Retinal pigment epithelial cell (primary cell): ENCODE results near the gene POLR3H.
"Not testable (repeated sequence)": the region's sequence is repeated elsewhere in the genome, so short reads cannot be mapped to it uniquely, and the experiment has no call there.

Experiments
- DNase-seq: peaks from one replicate; pipeline ENCODE4 v3.0.0-alpha.2; 2010; ENCODE audit warnings: low read depth
- H3K4me3 ChIP-seq: 2 replicates; pipeline ENCODE4 v1.5.1; 2011; ENCODE audit warnings: mild to moderate bottlenecking, low read length, control low read depth, moderate library complexity
- CTCF ChIP-seq: conservative IDR thresholded peaks from 2 replicates; pipeline ENCODE4 v1.5.1; 2011; ENCODE audit warnings: low read depth, low read length, control low read depth, inconsistent platforms

The POLR3H gene, protein sequence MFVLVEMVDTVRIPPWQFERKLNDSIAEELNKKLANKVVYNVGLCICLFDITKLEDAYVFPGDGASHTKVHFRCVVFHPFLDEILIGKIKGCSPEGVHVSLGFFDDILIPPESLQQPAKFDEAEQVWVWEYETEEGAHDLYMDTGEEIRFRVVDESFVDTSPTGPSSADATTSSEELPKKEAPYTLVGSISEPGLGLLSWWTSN

GRCh38 chr22:41543854-41544670 lies at the start of gene POLR3H:
TSS of gene POLR3H (minus strand) at chr22:41544470. CDS start at chr22:41544101, 369 bp downstream.
- DNase-seq: peak; percentile 87
- peak; percentile 70 for TF ChIP-seq CTCF

DNA sequence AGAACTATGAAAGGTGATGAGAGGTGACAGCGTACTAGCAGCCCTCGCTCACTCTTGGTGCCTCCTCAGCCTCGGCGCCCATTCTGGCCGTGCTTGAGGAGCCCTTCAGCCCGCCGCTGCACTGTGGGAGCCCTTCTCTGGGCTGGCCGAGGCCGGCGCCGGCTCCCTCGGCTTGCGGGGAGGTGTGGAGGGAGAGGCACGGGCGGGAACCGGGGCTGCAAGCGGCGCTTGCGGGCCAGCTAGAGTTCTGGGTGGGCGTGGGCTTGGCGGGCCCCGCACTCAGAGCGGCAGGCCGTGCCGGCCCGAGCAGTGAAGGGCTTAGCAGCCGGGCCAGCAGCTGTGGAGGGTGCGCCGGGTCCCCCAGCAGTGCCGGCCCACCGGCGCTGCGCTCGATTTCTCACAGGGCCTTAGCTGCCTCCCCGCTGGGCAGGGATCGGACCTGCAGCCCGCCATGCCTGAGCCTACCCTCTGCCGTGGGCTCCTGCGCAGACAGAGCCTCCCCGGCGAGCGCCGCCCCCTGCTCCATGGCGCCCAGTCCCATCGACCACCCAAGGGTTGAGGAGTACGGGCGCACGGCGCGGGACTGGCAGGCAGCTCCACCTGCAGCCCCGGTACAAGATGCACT lies 49.2 kb upstream of the POLR3H start:
- not testable (repeated sequence) for H3K4me3 ChIP-seq, DNase-seq

More at GRCh38 chr22:41543854-41544670, at the start of gene POLR3H:
- peak within 1 kb of the TSS; percentile 81 for H3K4me3 ChIP-seq

GRCh38 chr22:41589391-41590241 lies 45.3 kb upstream of the POLR3H start, which contains the start of gene PMM1:
TSS of gene PMM1 (minus strand) at chr22:41589840. CDS start at chr22:41589805, 35 bp downstream.
- TF ChIP-seq CTCF: no peak
- peak within 1 kb of the TSS; percentile 93 for H3K4me3 ChIP-seq
- peak; percentile 97 for DNase-seq

DNA sequence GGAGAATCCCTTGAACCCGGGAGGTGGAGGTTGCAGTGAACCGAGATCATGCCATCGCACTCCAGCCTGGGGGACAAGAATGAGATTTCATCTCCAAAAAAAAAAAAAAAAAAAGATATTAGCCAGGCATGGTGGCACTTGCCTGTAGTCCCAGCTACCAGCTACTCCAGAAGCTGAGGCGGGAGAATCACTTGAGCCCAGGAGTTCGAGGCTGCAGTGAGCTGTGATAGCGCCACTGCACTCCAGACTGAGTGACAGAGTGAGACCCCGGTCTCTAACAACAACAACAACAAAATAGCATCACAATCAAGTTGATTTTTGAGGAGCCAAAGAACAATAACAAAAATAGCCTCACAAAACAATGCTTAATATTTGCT lies 43.1 kb upstream of the POLR3H start:
- TF ChIP-seq CTCF: no peak
- H3K4me3 ChIP-seq: no peak overlapping the region
- no peak for DNase-seq

- no peak overlapping the region for H3K4me3 ChIP-seq
- no peak for DNase-seq
- TF ChIP-seq CTCF: no peak
Observed at GRCh38 chr22:41585898-41586297, 41.6 kb upstream of the POLR3H start.

DNA sequence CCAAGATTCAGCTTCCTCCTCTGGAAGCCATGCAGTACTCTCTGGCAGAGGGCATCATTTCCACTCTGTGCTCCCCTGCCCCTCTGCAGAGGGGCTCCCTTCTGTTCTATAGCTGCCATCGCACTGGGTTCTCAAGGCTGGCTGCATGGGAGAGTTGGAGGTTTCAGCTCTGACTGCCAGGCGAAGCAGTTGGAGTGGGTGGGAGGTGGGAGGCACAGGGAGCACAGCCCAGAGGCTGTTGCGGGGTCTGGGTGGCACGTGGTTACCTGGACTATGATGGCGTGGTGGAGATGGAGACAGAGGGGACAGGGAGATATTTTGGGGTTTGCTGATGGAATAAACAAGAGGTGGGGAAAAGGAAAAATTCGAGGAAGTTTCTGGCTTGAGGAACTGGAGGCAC lies 40.6 kb upstream of the POLR3H start:
- no peak for TF ChIP-seq CTCF
- no peak overlapping the region for H3K4me3 ChIP-seq
- DNase-seq: no peak

DNA sequence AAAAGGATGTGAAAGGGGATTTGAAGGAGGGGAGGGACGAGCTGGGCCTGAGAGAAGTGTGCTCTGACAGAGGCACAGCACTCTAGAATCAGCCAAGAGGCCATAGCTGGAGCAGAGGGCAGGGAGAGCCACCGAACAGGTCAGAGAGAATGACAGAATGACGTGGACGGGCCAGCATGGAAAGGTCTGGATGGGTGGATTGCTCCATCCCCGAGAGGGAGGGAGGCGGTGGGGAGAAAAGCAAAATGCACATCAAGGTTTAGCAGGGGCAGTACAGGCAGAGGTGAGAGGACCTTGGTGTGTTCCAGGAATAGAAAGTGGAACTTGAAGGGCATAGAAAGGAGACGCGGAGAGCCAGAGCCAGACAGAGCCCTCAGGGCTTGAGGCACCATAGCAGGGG lies 38.4 kb upstream of the POLR3H start:
- no peak for TF ChIP-seq CTCF
- no peak overlapping the region for H3K4me3 ChIP-seq
- no peak for DNase-seq
